ENCODE results near the gene LGI4.
A peak's percentile ranks its signal among the peaks of the same experiment; 100 is the strongest.

LGI4 gene

GRCh38 chr19:35149463-35149862 is 14.6 kb upstream of the LGI4 start:
- no peaks in the 10 kb centered on the region for H3K9me3 ChIP-seq (ENCODE audit: control insufficient read depth, insufficient read depth, low read length)
- H3K27me3 ChIP-seq (ENCODE audit: control insufficient read depth, insufficient read depth, low read length), result 0 out of 2 replicates have a peak, but pooled peaks cover 5% of the 10 kb centered on the region
- H3K27ac ChIP-seq (ENCODE audit: low read depth, low read length), result no peak overlapping the region
- H3K9ac ChIP-seq (ENCODE audit: low read depth, low read length), result no peak overlapping the region
- H3K4me3 ChIP-seq (ENCODE audit: low read depth, low read length), result no peak overlapping the region
- H3K4me1 ChIP-seq (ENCODE audit: control insufficient read depth, insufficient read depth, low read length), result peaks cover 21% of the 10 kb centered on the region
- no peaks in the 10 kb centered on the region for H3K36me3 ChIP-seq (ENCODE audit: control insufficient read depth, insufficient read depth, low read length)

GRCh38 chr19:35146746-35147459 is 12.0 kb upstream of the LGI4 start:
- H3K4me1 ChIP-seq (ENCODE audit: control insufficient read depth, insufficient read depth, low read length), result peaks cover 22% of the 10 kb centered on the region

GRCh38 chr19:35144600-35145436 is 10.0 kb upstream of the LGI4 start:
- Histone ChIP-seq H3K4me3 (ENCODE audit: low read depth, low read length) (no peak overlapping the region; the same call in 1 of the 2 replicates), H3K27me3 (ENCODE audit: control insufficient read depth, insufficient read depth, low read length) (peaks cover 25% of the 10 kb centered on the region), H3K27ac (ENCODE audit: low read depth, low read length) (no peak overlapping the region), H3K9ac (ENCODE audit: low read depth, low read length) (no peak overlapping the region), H3K36me3 (ENCODE audit: control insufficient read depth, insufficient read depth, low read length) (no peaks in the 10 kb centered on the region), H3K4me1 (ENCODE audit: control insufficient read depth, insufficient read depth, low read length) (peaks cover 19% of the 10 kb centered on the region), H3K9me3 (ENCODE audit: control insufficient read depth, insufficient read depth, low read length) (no peaks in the 10 kb centered on the region)

More at GRCh38 chr19:35146746-35147459, 12.0 kb upstream of the LGI4 start:
- H3K4me3 ChIP-seq (ENCODE audit: low read depth, low read length), result no peak overlapping the region
- H3K27ac ChIP-seq (ENCODE audit: low read depth, low read length), result no peak overlapping the region
- peaks cover 13% of the 10 kb centered on the region for H3K27me3 ChIP-seq (ENCODE audit: control insufficient read depth, insufficient read depth, low read length)
- H3K9me3 ChIP-seq (ENCODE audit: control insufficient read depth, insufficient read depth, low read length), result no peaks in the 10 kb centered on the region
- no peaks in the 10 kb centered on the region for H3K36me3 ChIP-seq (ENCODE audit: control insufficient read depth, insufficient read depth, low read length)
- no peak overlapping the region for H3K9ac ChIP-seq (ENCODE audit: low read depth, low read length)

- Histone ChIP-seq H3K4me3 (ENCODE audit: low read depth, low read length) (peak overlapping the region; percentile 33; the same call in 1 of the 2 replicates), H3K36me3 (ENCODE audit: control insufficient read depth, insufficient read depth, low read length) (no peaks in the 10 kb centered on the region), H3K9me3 (ENCODE audit: control insufficient read depth, insufficient read depth, low read length) (no peaks in the 10 kb centered on the region), H3K27me3 (ENCODE audit: control insufficient read depth, insufficient read depth, low read length) (peaks cover 25% of the 10 kb centered on the region), H3K4me1 (ENCODE audit: control insufficient read depth, insufficient read depth, low read length) (peaks cover 19% of the 10 kb centered on the region), H3K9ac (ENCODE audit: low read depth, low read length) (no peak overlapping the region), H3K27ac (ENCODE audit: low read depth, low read length) (no peak overlapping the region)
Measured at GRCh38 chr19:35144259-35144599, 9.4 kb upstream of the LGI4 start.

GRCh38 chr19:35143818-35144217 is 9.0 kb upstream of the LGI4 start:
- Histone ChIP-seq H3K27me3 (ENCODE audit: control insufficient read depth, insufficient read depth, low read length) (peaks cover 25% of the 10 kb centered on the region), H3K9ac (ENCODE audit: low read depth, low read length) (no peak overlapping the region), H3K9me3 (ENCODE audit: control insufficient read depth, insufficient read depth, low read length) (no peaks in the 10 kb centered on the region), H3K4me1 (ENCODE audit: control insufficient read depth, insufficient read depth, low read length) (peaks cover 22% of the 10 kb centered on the region), H3K36me3 (ENCODE audit: control insufficient read depth, insufficient read depth, low read length) (no peaks in the 10 kb centered on the region), H3K4me3 (ENCODE audit: low read depth, low read length) (peak overlapping the region; percentile 33), H3K27ac (ENCODE audit: low read depth, low read length) (no peak overlapping the region)

- Histone ChIP-seq H3K9ac (ENCODE audit: low read depth, low read length) (no peak within 1 kb of the TSS; the same call in 1 of the 2 replicates), H3K4me1 (ENCODE audit: control insufficient read depth, insufficient read depth, low read length) (peaks cover 22% of the 10 kb centered on the region), H3K4me3 (ENCODE audit: low read depth, low read length) (peak within 1 kb of the TSS; percentile 62), H3K36me3 (ENCODE audit: control insufficient read depth, insufficient read depth, low read length) (no peaks in the 10 kb centered on the region), H3K9me3 (ENCODE audit: control insufficient read depth, insufficient read depth, low read length) (no peaks in the 10 kb centered on the region), H3K27me3 (ENCODE audit: control insufficient read depth, insufficient read depth, low read length) (peaks cover 25% of the 10 kb centered on the region), H3K27ac (ENCODE audit: low read depth, low read length) (no peak within 1 kb of the TSS)
Measured at GRCh38 chr19:35143231-35143715, 8.4 kb upstream of the LGI4 start, which contains the start of gene FXYD7. FXYD7 (plus strand) TSS chr19:35143255; CDS start chr19:35143334, 79 bp downstream.

- Histone ChIP-seq H3K4me3 (ENCODE audit: low read depth, low read length) (peak overlapping the region; percentile 62), H3K36me3 (ENCODE audit: control insufficient read depth, insufficient read depth, low read length) (no peaks in the 10 kb centered on the region), H3K4me1 (ENCODE audit: control insufficient read depth, insufficient read depth, low read length) (peaks cover 22% of the 10 kb centered on the region), H3K27ac (ENCODE audit: low read depth, low read length) (no peak overlapping the region), H3K27me3 (ENCODE audit: control insufficient read depth, insufficient read depth, low read length) (peaks cover 25% of the 10 kb centered on the region), H3K9me3 (ENCODE audit: control insufficient read depth, insufficient read depth, low read length) (no peaks in the 10 kb centered on the region), H3K9ac (ENCODE audit: low read depth, low read length) (no peak overlapping the region; the same call in 1 of the 2 replicates)
Measured at GRCh38 chr19:35142606-35143230, 7.9 kb upstream of the LGI4 start.

GRCh38 chr19:35141837-35142605 is 7.2 kb upstream of the LGI4 start:
- H3K9ac ChIP-seq (ENCODE audit: low read depth, low read length), result no peak overlapping the region; the same call in 1 of the 2 replicates

GRCh38 chr19:35140962-35141836 is 6.3 kb upstream of the LGI4 start:
- Histone ChIP-seq H3K36me3 (ENCODE audit: control insufficient read depth, insufficient read depth, low read length) (no peaks in the 10 kb centered on the region), H3K4me1 (ENCODE audit: control insufficient read depth, insufficient read depth, low read length) (peaks cover 22% of the 10 kb centered on the region), H3K27me3 (ENCODE audit: control insufficient read depth, insufficient read depth, low read length) (peaks cover 25% of the 10 kb centered on the region), H3K4me3 (ENCODE audit: low read depth, low read length) (peak overlapping the region; percentile 59), H3K9ac (ENCODE audit: low read depth, low read length) (no peak overlapping the region), H3K27ac (ENCODE audit: low read depth, low read length) (no peak overlapping the region), H3K9me3 (ENCODE audit: control insufficient read depth, insufficient read depth, low read length) (no peaks in the 10 kb centered on the region)

More at GRCh38 chr19:35141837-35142605, 7.2 kb upstream of the LGI4 start:
- peaks cover 22% of the 10 kb centered on the region for H3K4me1 ChIP-seq (ENCODE audit: control insufficient read depth, insufficient read depth, low read length)
- peak overlapping the region; percentile 59 for H3K4me3 ChIP-seq (ENCODE audit: low read depth, low read length)
- H3K27me3 ChIP-seq (ENCODE audit: control insufficient read depth, insufficient read depth, low read length), result peaks cover 25% of the 10 kb centered on the region
- no peaks in the 10 kb centered on the region for H3K36me3 ChIP-seq (ENCODE audit: control insufficient read depth, insufficient read depth, low read length)
- no peaks in the 10 kb centered on the region for H3K9me3 ChIP-seq (ENCODE audit: control insufficient read depth, insufficient read depth, low read length)
- H3K27ac ChIP-seq (ENCODE audit: low read depth, low read length), result no peak overlapping the region
